NCI-H128 (cell line): ENCODE data around the gene LENEP.

Experiments
- DNase-seq: peaks from one replicate; lab custom pipeline; 2025; ENCODE audit not compliant: unreplicated experiment; lab: John Stamatoyannopoulos, UW

The LENEP gene

DNA sequence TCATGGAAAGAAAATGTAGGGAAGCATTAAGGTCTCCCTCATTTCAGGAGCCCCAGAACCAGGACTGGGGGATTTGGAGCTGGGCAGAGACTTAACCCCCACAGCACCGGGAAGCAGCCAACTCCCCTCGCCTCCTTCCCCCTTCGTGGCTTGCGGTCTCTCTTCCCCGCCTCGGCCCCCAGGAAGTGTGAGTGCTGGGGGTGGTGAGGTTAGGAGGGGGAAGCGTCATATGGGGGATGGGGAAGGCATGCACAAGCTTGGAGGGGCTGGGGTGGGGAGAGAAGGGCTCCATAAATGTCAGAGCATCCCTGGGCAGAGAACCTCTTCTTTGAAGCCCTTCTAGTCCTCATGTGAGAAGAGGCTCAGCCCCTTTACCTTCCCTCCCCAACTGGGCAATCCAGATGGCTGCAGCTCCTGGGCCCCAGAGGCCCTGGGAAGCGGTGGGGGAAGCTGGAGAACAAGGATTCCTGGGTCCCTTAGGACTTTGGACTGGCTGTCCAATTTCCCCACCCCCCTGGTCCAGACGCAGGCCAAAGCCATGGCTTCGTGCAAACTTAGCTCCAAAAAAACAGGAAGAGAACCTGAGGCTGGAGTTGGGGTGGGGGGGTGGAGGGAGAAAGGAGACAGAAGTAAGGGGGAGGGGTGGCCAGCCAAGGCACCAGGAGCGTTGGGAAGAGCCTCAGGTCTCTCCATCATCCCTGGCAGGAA is 17.0 kb downstream of the LENEP start:
- no peak for DNase-seq

DNA sequence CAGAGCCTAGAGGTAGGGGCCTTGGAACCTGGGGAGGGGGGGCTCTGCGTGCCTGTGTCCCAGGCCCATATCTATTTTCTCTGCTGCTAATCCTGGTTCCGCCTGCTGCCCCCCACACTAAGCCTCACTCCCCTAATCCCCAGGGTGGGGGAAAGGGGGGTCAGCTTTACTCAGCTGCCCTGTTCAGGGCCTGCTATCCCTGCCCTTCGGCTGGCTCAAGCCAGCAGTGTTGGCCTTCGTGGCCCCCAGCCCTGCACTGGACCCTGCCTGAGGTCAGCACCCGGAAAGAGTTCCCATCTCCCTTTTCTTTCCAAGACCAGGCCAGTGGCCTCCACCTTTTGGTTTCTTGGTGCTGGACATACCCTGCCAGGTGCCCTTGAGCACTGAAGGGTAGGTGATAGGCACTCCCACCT is 17.6 kb downstream of the LENEP start:
- no peak for DNase-seq

DNA sequence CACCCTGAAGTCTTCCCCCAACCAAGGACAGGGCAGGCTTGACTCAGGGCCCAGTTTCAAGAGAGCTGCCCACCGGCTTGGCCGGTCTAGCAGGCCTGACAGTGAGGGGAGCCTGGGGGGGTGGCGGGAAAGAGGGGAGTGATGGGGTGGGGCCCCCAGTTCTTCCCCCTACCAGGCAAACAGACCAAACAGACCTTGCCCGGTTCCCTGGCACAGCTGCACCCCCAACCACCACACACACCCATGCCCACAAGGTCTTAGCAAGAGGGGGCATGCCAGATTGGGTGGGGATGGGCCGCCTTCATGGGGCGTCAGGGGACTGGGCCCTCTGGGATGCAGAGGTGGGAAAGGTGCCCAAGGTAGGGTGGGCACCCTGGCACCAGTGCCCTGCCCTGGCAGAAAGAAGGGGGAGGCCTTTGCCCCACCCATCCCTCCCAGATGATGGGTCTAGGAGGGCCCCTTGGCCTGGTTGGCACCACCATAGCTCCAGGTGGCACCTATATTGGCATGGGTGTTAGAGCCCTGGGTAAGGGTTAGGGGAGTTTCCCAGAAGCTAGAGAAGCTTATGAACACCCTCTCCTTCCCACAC is 18.1 kb downstream of the LENEP start:
- no peak for DNase-seq

DNA sequence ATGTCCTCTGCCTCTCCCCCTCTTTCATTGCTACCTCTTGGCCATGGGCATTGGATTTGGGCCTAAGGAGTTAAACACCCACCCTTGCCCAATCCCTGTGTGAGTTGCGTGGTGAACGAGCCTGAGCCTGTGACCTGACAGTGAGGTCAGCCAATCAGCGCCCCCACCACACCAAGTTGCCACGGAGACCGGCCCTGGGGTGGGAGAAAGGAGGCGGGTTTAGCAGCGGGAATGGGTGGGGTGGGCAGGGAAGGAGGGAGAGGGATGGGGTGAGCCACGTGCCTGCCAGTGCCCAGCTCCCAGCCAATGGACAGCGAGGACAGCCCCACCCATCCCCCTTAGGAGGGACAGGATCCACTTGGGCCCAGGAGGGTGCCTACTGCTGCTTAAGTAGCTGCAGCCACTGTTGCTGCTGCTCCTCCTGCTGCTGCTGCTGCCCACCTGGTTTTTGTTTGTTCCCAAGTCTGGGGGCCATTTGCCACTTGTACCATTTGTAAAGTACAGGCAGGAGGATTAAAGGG is 18.7 kb downstream of the LENEP start:
- DNase-seq, result peak; percentile 46

DNA sequence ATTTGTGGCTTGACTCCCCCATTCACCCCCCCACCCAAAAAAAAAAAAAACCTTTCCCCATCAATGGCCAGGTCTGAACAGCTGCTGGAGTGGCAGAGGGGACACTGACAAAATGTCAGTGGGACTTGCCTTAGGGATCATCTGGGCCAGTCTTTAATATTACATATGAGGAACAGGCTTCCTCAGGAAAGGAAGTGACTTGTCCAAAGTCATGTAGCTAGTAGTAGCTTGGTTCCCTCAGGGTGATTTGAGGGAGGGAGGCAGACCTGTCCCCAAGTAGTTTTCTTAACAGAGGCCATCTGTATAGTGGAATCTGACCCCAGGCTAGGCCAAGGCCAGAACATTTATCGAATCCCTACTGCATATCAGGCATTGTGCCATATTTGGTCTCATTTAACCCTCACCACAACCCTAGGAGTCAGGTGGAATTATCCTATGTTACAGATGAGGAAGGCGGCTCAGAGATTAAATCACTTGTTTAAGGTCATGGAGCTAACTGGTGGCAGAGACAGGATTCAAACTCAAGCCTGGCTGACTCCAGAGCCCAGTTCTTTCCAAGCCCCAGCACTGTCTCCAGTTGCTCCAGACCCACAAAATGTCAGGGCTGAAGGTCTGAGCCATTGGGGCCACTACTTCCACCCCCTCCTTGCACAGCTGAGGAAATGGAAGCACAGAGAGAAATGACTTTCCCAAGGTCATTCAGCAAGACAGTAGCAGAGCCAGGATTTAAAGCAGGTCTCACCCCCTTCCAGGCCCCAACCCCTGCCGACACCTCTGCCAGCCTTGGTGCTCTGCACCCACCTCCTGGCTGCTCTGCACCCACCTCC is 19.6 kb downstream of the LENEP start:
- no peak for DNase-seq

DNA sequence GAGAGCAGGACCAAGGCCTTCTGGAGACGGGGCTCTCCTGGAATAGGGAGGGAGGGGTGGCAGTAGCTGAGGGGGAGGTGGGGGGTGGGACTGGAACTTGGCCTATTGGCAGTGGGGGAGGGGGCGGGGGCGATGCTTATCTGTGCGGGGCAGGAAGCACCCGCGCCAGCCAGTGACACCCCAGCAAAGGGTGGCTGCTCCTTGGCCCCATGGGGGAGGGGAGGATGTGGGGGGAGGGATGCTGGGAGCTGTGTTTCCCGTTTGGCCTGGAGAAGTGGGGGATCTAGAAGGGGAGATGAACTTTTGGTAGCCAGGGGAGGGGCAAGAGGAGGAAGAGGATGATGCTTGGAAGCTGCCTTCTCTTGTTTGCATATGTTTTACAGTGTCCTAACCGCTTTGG is 20.2 kb downstream of the LENEP start:
- no peak for DNase-seq

DNA sequence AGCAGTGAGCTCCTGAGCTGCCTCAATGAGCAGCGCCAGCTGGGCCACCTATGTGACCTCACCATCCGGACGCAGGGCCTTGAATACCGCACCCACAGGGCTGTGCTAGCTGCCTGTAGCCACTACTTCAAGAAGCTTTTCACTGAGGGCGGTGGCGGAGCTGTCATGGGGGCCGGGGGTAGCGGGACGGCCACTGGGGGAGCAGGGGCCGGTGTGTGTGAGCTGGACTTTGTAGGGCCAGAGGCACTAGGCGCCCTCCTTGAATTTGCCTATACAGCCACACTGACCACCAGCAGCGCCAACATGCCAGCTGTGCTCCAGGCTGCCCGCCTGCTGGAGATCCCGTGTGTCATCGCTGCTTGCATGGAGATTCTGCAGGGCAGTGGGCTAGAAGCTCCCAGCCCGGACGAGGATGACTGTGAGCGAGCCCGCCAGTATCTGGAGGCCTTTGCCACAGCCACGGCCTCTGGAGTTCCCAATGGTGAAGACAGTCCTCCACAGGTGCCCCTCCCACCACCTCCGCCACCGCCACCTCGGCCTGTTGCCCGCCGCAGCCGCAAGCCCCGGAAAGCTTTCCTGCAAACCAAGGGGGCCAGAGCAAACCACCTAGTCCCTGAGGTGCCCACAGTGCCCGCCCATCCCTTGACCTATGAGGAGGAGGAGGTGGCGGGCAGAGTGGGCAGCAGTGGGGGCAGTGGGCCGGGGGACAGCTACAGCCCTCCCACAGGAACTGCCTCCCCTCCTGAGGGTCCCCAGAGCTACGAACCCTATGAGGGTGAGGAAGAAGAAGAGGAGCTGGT is 21.5 kb downstream of the LENEP start:
- no peak for DNase-seq

DNA sequence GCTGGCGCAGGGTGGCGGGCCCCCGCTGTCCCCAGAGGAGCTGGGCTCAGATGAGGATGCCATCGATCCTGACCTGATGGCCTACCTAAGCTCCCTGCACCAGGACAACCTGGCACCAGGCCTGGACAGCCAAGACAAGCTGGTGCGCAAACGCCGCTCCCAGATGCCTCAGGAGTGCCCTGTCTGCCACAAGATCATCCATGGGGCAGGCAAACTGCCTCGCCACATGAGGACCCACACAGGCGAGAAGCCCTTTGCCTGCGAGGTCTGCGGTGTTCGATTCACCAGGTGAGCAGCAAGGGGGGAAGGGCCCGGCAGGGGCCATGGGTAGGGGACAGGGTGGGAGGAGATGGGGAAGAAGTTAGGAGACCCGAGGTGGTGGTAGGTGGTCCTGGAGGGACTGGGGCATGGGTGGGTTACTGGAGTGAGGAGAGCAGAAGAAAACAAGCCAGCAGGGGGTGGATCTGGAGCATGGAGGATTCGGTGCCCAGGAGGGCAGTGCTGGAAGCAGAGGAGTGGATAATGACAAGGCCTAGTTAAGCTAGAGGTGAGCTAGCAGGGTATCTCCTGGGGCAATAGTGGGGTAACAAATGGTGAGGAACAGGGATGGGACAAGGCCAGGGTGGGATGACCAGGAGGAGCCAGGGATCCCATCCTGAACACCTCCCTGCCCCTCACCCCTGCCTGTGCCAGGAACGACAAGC is 22.3 kb downstream of the LENEP start:
- no peak for DNase-seq

DNA sequence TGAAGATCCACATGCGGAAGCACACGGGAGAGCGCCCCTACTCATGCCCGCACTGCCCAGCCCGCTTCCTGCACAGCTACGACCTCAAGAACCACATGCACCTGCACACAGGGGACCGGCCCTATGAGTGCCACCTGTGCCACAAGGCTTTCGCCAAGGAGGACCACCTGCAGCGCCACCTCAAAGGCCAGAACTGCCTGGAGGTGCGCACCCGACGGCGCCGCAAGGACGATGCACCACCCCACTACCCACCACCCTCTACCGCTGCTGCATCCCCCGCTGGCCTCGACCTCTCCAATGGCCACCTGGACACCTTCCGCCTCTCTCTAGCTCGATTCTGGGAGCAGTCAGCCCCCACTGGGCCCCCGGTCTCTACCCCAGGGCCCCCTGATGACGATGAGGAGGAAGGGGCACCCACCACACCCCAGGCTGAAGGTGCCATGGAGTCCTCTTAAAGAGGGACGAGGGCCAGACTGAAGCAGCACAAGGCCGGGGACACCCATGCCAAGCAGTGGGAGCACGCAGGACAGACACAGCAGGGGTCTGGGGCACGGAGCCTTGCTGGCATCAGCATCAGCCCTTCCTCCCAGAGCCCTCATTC is 22.9 kb downstream of the LENEP start:
- no peak for DNase-seq

DNA sequence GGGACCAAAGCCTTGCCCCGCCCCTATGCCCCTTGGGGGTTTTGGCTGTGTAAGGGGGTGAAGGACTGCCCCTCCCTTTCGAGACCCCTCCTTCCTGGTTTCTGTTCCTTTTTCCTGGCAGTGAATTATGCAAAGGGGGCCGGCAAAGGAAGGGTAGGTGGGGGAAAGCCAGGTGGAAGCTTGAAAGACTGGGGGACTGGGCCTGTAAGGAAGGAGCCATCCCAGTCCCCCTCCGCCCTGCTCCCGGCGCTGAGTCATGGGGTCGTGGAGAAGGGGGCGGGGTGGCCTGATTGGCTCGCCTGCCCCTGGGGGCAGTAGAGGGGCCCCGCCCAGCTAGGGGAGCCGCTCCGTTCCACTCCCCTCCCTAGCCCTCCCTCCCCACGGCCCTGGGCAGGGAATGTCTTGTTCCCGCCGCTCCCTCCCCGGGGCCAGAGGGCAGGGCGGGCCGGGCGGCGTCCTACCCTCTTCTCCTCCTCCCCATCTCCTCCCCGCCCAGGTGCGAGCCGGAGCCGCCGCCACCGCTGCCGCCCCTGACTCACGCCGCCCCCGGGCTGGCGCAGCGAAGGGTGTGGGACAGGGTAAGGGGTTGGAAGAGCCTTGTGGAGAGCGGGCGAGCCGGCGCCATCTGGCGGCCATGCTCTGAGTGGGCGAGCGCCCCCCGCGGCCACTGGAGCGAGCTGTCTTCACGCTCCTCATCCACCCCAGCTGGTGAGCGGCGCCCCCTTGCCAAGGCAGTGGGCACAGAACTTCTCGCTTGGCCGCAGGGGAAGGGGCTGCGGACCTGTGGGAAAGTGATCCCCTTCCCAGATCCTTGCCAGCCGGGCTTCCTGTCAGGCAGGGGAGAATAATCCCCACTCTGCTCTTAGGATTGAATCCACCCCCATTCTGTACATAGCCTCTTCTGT is 23.9 kb downstream of the LENEP start:
- peak; percentile 71 for DNase-seq

DNA sequence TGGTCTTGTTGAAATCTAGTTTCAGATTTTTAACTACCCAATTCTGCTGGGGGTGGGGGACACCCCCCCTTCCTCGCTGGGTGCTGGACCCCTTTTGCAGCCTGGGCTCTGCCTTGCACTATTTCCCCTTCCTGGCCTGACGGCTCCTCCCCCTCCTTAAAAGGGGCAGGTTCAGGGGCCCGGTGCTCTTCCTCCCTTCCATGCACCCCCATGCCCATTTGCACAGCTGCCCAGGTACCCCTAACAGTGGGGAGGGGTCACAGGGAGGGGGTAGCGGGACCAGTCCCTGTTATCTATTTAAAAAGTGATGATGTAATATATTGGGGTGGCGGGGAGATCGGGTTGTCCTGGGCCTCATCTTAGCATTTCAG is 24.5 kb downstream of the LENEP start:
- DNase-seq, result no peak

DNA sequence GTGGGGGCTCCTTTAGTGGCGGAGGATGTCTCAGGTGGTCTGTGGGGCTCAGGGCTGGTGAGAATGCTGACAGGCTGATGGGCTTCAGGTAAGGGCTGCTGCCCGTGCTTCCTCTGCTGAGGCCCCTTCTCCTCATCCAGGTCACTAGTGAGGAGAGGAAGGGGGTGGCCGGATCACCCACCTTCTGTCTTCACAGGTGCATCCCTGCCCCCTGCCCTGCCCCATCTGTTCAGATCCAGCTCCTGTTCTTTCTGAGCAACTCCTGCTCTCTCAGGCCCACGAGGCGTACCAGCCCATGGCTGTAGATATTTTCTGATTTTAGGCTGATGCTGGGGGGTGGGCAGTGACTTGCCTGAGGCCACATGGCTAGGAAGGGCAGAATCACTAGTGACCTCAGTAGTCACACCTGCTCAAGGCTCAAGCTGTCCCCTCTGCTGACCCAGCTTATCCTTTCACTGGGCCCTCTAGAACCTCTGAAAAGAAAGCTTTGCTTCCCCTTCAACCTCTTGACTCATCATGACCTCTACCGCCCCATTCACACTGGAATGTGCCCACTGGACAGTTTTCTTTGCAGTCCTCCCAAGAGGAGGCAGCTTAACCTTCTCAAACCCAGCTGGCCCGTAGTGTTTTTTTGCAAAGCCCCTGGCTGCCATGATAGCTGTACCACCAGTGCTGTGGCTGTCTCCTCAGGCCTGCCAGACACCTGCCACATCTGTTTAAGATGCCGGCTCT is 25.4 kb downstream of the LENEP start:
- DNase-seq, result no peak

DNA sequence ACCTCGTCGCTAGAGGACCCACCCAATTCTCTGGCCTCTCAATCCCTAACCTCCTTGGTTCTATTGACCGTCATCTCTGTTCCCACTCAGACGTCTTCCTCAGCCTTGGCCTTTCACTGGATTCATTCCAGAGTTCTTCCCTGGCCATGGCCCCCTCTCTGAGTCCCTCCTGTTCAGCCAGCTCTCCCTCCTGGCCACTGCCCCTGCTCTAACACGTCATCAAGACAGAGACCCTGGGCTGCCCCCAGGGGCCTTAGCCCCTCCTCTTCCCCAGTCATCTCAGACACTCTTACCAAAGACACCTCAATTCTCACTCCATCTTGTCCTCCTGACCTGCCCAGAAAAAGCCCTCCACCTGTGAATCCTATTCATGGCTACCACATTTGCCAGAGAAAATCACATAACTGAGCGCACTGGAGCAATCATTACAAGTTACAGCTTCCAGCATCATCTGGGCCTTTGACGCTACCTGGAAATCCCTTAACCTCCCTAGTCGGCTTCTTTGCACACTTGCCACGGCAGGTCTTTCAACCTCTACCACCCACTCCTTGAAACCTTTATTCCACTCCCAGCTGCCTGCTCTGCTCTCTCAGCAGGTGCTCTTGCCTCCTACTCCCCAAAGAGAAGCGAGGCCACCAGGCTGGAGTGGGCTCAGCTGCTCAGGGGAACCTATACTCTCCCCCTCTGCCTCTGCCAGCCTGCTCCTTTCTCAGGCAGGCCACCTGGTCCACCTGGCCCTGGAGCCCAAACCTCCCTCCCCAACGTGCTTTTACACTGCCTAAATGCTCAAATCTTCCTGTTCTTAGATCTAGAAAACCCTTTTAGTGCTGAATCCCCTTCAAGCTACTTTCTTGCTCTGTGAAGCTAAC is 26.2 kb downstream of the LENEP start:
- DNase-seq, result no peak

DNA sequence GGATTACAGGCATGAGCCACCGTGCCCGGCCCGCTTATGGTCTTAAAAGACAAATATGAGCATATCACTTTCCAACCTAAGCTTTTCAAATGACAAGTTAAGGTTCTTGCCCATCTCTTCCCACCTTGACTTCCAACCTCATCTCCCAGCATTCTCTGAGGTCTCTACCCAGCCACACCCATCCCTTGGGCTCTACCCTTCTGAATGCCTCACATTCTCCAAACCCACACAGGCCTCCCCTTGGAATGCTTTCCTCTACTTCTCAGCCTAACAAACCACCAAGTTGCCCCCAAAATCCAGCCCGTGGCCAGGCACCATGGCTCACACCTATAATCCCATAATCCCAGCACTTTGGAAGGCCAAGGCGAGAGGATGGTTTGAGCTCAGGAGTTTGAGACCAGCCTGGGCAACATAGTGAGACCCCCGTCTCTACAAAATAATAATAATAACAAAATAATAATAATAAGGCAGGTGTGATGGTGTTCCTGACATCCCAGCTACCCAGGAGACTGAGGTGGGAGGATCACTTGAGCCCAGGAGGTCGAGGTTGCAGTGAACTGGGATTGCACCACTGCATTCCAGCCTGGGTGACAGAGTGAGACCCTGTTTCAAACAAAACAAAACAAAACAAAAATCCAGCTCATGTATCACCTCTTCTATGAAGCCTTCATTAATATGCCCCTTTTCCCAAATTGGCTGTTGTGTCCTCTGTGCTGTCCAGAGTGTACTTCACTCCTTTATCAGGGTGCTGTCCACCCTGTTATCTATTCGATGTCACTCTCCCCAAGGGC is 28.9 kb downstream of the LENEP start:
- no peak for DNase-seq

DNA sequence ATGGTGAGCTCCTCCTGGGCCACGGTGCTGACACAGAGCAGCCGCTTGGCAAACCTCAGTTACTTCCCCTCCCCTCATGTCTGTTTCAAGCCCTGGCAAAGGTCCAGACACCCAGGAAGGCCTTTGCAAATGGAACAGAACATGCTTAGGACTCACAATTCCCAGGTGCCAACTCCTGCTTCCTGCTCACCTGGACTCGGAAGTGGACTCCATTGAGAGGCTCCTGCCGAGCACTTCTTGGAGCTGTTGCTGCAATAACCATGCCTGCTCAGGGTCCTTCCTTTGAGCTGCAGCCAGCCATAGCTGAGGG is 29.5 kb downstream of the LENEP start:
- DNase-seq, result no peak

DNA sequence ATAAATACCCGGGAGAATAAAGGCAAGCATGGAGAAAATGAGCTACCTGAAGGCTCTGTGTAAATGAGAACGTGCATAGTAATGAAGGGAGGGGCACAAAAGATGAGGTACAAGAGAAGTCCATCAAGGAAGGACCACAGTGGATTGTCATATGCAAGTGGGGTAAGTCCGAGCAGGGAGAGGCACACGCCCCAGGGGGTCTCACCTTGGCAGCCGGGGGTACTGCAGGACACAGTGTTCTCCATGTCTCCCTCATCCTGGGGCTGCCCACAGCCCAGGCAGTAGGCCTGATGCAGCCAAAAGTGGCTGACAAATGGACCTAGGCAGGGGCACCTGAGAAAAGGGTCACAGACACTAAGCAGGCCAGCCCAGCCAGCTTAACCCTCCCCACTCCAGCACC is 30.2 kb downstream of the LENEP start:
- DNase-seq, result no peak

DNA sequence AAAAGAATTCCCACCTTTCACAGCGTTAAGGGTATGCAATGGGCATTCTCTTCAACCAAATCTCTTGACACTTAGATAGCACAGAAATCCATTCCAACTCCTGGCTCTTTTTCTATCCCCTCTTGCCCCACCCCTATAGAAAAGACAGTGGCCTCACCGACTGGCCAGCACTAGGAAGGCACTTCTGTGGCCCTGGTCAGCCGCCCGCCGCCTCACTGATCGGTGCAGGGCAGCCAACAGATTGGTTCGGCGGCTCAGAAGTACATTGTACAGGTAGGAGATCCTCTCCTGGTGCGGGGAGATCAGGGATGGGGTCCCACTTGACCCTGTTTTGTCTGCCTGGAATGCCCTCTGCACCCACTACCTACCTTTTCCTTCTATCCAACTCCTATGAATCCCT is 30.9 kb downstream of the LENEP start:
- no peak for DNase-seq
